GM06990 (cell line): ENCODE data around the gene CD2.

Source experiments
- DNase-seq: peaks from one replicate; pipeline ENCODE4 v3.0.0-alpha.2; 2011; ENCODE audit not compliant: insufficient read length; ENCODE audit errors: extremely low read depth
- H3K27me3 ChIP-seq: replicated peaks from 2 replicates; pipeline ENCODE4 v1.6.0; 2011; ENCODE audit warnings: low read length; ENCODE audit not compliant: control insufficient read depth, insufficient read depth
- H3K36me3 ChIP-seq: 2 replicates; pipeline ENCODE4 v1.5.1; 2011; ENCODE audit warnings: low read length; ENCODE audit not compliant: control insufficient read depth, insufficient read depth
- H3K4me3 ChIP-seq: replicated peaks from 2 replicates; pipeline ENCODE4 v1.5.1; 2011; ENCODE audit warnings: low read depth, mild to moderate bottlenecking, control low read depth, low read length
- TF ChIP-seq, protein P1 (sequence below): IDR thresholded peaks from 2 replicates; pipeline ENCODE4 v1.5.1; 2011; ENCODE audit warnings: low read length, control low read depth, mild to moderate bottlenecking, inconsistent platforms; ENCODE audit not compliant: insufficient read depth, poor library complexity, severe bottlenecking

Gene CD2

DNA sequence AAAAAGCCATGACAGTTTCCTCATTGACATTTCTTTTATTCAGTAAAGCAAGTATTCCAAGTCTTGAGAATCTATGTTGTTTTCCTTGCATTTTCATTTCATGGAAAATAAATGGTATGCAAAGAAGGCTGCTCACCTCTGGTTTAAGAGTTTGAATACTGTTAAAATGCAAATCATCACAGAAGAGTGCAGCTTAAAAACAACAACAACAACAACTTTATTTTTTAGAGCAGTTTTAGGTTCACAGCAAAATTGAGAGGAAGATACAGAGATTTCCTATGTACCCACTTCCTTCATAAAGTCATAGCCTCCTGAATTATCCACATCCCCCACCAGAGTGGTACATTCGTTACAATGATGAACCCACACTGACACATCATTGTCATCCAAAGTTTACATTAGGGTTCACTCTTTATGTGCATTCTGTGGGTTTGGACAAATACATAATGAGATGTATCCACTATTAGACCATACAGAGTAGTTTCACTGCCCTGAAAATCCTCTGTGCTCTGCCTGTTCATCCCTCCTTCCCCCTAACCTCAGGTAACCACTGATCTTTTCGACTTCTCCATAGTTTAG, 39.2 kb downstream of the CD2 start:
- no peak for DNase-seq
- TF ChIP-seq, protein P1, sequence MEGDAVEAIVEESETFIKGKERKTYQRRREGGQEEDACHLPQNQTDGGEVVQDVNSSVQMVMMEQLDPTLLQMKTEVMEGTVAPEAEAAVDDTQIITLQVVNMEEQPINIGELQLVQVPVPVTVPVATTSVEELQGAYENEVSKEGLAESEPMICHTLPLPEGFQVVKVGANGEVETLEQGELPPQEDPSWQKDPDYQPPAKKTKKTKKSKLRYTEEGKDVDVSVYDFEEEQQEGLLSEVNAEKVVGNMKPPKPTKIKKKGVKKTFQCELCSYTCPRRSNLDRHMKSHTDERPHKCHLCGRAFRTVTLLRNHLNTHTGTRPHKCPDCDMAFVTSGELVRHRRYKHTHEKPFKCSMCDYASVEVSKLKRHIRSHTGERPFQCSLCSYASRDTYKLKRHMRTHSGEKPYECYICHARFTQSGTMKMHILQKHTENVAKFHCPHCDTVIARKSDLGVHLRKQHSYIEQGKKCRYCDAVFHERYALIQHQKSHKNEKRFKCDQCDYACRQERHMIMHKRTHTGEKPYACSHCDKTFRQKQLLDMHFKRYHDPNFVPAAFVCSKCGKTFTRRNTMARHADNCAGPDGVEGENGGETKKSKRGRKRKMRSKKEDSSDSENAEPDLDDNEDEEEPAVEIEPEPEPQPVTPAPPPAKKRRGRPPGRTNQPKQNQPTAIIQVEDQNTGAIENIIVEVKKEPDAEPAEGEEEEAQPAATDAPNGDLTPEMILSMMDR = no peak
- no peaks in the 10 kb centered on the region for H3K27me3 ChIP-seq
- H3K36me3 ChIP-seq = no peaks in the 10 kb centered on the region
- no peak overlapping the region for H3K4me3 ChIP-seq

DNA sequence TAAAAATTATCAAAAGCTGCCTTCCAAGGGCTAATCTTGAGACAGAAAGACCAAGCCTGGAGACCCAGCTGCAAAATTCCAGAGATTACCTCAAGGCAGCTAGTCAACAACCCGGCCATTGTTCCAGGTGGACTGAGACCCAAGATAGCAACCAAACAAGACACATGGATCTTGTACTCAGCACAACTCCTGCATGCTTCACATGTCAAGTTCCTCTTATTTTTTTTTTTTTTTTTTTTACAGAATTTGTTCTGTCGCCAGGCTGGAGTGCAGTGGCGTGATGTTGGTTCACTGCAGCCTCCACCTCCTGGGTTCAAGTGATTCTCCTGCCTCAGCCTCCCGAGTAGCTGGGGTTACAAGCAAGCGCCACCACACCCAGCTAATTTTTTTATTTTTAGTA, 40.1 kb downstream of the CD2 start:
- Histone ChIP-seq H3K36me3 (no peaks in the 10 kb centered on the region), H3K4me3 (no peak overlapping the region), H3K27me3 (no peaks in the 10 kb centered on the region)
- TF ChIP-seq, protein P1 = no peak
- DNase-seq = no peak

DNA sequence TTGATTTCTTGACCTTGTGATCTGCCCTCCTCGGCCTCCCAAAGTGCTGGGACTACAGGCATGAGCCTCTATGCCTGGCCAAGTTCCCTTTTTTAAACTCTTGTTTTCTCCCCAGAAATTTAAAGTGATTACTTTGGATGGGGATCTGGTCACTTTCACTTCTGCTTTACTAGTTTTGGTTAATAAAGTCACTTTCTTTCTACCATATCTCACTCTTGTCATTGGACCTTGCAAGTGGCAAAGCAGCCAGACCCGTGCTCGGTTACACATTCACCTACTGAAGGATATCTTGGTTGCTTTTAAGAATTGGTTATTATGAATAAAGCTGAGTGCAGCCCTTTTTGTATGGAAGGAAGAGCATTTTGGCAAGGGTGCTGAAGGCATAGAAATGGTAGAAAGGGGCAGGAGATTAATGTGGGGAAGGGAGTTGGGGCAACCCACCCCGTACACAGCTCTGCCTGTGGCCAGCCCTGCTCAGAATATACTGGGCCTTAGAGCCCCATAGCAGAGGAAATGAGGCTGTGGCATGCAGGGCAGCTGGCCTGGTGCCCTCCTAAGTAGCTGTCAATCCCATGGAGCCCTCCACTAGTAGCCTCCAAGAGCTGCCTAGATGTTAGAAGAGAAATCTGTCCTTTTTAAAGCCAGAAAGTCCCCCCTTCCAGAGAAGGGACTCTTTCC, 40.7 kb downstream of the CD2 start:
- H3K4me3 ChIP-seq = no peak overlapping the region
- DNase-seq = peak; percentile 75
- TF ChIP-seq, protein P1 = no peak
- H3K27me3 ChIP-seq = no peaks in the 10 kb centered on the region
- H3K36me3 ChIP-seq = no peaks in the 10 kb centered on the region

DNA sequence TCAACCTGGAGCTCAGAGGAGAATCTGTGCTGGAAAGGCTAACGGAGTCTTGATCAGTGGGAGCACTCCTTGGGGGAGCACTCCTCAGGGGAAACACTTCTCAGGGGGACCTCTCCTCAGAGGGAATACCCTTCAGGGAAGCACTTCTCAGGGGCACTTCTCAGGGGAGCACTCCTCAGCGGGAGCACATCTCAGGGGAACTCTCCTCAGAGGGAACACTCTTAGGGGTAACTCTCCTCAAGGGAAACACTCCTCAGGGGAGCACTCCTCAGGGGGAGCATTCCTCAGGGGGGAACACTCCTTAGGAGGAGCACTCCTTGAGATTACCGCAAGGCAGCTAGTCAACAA, 41.2 kb downstream of the CD2 start:
- no peak overlapping the region for H3K4me3 ChIP-seq
- TF ChIP-seq, protein P1 = no peak
- no peak for DNase-seq
- H3K27me3 ChIP-seq = no peaks in the 10 kb centered on the region
- H3K36me3 ChIP-seq = no peaks in the 10 kb centered on the region

DNA sequence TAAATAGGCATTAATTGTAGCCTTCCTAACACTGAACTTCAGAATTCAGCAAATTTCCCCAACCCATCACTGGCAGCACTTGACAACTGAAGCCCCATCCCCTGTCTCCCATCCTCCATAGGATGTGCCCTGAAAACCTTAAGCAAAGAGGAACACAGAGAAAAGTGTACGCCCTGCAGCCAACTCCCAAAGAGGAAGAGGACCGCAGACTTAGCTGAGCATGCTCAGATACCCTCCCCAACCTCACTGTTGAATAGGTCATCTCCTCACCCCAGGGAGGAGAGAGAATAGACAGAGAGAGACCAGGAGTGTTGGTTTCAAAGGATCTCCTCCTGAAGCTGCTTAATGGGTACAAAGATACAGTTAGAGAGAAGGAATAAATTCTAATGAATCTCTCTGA, 50.5 kb downstream of the CD2 start:
- Histone ChIP-seq H3K27me3 (no peaks in the 10 kb centered on the region), H3K36me3 (no peaks in the 10 kb centered on the region), H3K4me3 (no peak overlapping the region)
- no peak for DNase-seq
- TF ChIP-seq, protein P1 = no peak
